HG03571 (cell line): ENCODE results near the gene ABHD15.

Experiments
- ATAC-seq: cut with Tn5 transposase; IDR thresholded peaks from one replicate; pipeline ENCODE4 v1.9.1; 2021; ENCODE audit not compliant: unreplicated experiment

The ABHD15 gene

GRCh38 chr17:29546830-29547229 lies 20.0 kb downstream of the ABHD15 start:
- no peak for ATAC-seq

- no peak for ATAC-seq
Measured at GRCh38 chr17:29546085-29546484, 20.8 kb downstream of the ABHD15 start.

- no peak for ATAC-seq
Measured at GRCh38 chr17:29544066-29544465, 22.8 kb downstream of the ABHD15 start.

GRCh38 chr17:29533976-29534375 lies 32.9 kb downstream of the ABHD15 start:
- no peak for ATAC-seq

GRCh38 chr17:29526322-29526721 lies 40.5 kb downstream of the ABHD15 start:
- ATAC-seq: no peak

GRCh38 chr17:29524692-29525091 lies 42.1 kb downstream of the ABHD15 start:
- ATAC-seq: no peak

- ATAC-seq: no peak
Measured at GRCh38 chr17:29518359-29518758, 48.5 kb downstream of the ABHD15 start.

- no peak for ATAC-seq
Measured at GRCh38 chr17:29514792-29515191, 52.0 kb downstream of the ABHD15 start.

GRCh38 chr17:29510953-29511352 lies 55.9 kb downstream of the ABHD15 start:
- ATAC-seq: no peak
